Endodermal cell (in vitro differentiated cells): Measurements from ENCODE around the gene TBC1D9B. TPM values are rescaled to one million over a fixed set of nuclear protein-coding genes. Genes with fewer than 3 reads are reported as not detected.

Experiments used
- DNase-seq: peaks from one replicate; pipeline ENCODE4 v3.0.0-alpha.2; 2017
- H3K27ac ChIP-seq: 2 replicates; pipeline ENCODE4 v1.5.1; 2013; ENCODE audit warnings: mild to moderate bottlenecking, low read depth, low read length, moderate library complexity
- H3K27me3 ChIP-seq: 2 replicates; pipeline ENCODE4 v1.6.1; 2013; ENCODE audit warnings: mild to moderate bottlenecking, low read length, moderate library complexity; ENCODE audit not compliant: insufficient read depth, control insufficient read depth, poor library complexity, severe bottlenecking
- H3K36me3 ChIP-seq: 2 replicates; pipeline ENCODE4 v1.7.0; 2013; ENCODE audit warnings: mild to moderate bottlenecking, low read length, moderate library complexity; ENCODE audit not compliant: control insufficient read depth, insufficient read depth
- H3K4me1 ChIP-seq: one replicate; pipeline ENCODE4 v1.7.0; 2013; ENCODE audit warnings: low read length; ENCODE audit not compliant: control insufficient read depth, insufficient read depth
- H3K4me3 ChIP-seq: 2 replicates; pipeline ENCODE4 v1.5.1; 2013; ENCODE audit warnings: mild to moderate bottlenecking, low read length, moderate library complexity
- H3K9ac ChIP-seq: 2 replicates; pipeline ENCODE4 v1.6.1; 2013; ENCODE audit warnings: mild to moderate bottlenecking, low read length, moderate library complexity; ENCODE audit not compliant: poor library complexity, severe bottlenecking; ENCODE audit errors: extremely low read depth
- H3K9me3 ChIP-seq: 2 replicates; pipeline ENCODE4 v1.6.1; 2013; ENCODE audit warnings: mild to moderate bottlenecking, low read length, moderate library complexity; ENCODE audit not compliant: control insufficient read depth
- H3K27ac Mint-ChIP-seq: 2 replicates; pipeline ENCODE4 v1.8.0; 2020; ENCODE audit warnings: mixed read lengths
- H3K27me3 Mint-ChIP-seq: 2 replicates; pipeline ENCODE4 v1.8.0; 2021; ENCODE audit warnings: mild to moderate bottlenecking, mixed read lengths; ENCODE audit not compliant: insufficient read depth
- H3K36me3 Mint-ChIP-seq: 2 replicates; pipeline ENCODE4 v1.8.0; 2020; ENCODE audit warnings: low read depth, mixed read lengths
- H3K4me1 Mint-ChIP-seq: 2 replicates; pipeline ENCODE4 v1.8.0; 2020; ENCODE audit warnings: mixed read lengths
- H3K4me3 Mint-ChIP-seq: 2 replicates; pipeline ENCODE4 v1.8.0; 2020; ENCODE audit warnings: mild to moderate bottlenecking, moderate library complexity, mixed read lengths
- H3K9me3 Mint-ChIP-seq: 2 replicates; pipeline ENCODE4 v1.8.0; 2020; ENCODE audit warnings: mild to moderate bottlenecking, mixed read lengths
- WGBS, 2 experiments: methylation state at CpG; one replicate each; pipeline versions ENCODE4 v1.1.5 to v1.1.7; 2013; ENCODE audit warnings: missing lambda C conversion rate in 2 of 2, mixed read lengths in 1 of 2; ENCODE audit not compliant: insufficient coverage in 1 of 2, insufficient read length in 1 of 2; 5-methylcytosine and 5-hydroxymethylcytosine counted together
- total RNA-seq, 2 donors: library from RNA; stranded (reverse); fragmentation: NEBNext Ultra II Directional in 1 of 2; extraction: Animal tissue kit (Norgen Biotek cat#: 25700) in 1 of 2; gene quantifications; 2 replicates in 1 of 2; 3 replicates in 1 of 2; pipeline ENCODE4 v1.2.1, GENCODE V29; 2021
- TF ChIP-seq, protein P1 (sequence below): fragments of 200-600 bp; sonication (generic); conservative IDR thresholded peaks from 2 replicates; pipeline ENCODE4 v1.5.0; 2021; ENCODE audit warnings: antibody characterized with exemption, mild to moderate bottlenecking

Gene TBC1D9B
- total RNA-seq, 2 donors from 2014 or later = 118 to 127 TPM

DNA sequence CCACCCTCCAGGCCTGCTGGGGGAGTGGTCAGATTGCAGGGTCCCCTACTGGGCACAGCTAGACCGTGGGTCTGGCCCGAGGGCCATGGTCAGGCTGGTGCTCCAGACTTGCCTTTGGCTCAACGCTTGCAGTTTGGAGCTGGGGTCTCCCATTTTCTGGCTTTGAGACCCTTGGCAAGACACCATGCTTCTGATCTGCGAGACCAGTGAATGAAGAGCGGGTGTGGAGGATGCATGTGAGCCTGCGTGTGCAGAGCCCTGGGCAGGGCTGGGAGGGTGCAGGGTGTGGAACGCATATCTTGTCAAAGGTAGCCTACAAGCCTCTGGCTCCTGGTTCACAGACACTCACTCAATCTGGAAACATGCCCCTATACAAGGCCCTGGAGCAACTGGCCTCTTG is 43.0 kb downstream of the TBC1D9B start:
- WGBS, 2 experiments = 94% methylated on average over 7 of the region's 7 CpGs; no CpG with 5 or more reads in 1 of the 2 experiments

DNA sequence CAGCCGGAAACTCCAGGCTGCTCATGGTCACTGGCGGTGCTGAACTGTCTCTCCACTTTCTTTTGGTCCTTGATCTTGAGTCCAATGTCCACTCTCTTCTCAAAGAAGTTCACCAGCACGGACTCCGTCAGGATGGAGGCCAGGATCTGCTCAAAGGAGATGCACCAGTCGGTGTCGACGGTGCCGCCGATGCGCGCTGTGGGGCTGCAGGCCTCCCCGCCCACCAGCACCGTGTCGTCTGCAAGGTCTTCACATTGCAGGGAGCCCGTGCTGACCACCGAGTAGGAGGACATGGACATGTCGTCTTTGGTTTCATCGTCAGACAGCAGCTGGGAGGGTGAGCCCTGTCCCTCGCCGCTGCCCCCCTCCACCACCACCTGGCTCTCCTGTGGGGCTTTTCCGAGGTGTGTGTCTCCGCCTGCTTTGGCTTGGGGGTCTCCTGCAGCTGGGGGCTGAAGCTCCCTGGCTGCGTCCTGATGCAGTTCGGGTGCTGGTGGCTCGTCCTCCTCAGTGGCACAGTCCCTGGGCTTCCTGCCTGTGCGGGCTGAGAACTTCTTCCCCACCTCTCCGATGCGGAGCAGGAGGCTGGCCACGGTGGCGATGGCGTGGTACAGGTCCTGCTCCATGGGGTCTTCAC is 44.1 kb downstream of the TBC1D9B start:
- TF ChIP-seq, protein P1, sequence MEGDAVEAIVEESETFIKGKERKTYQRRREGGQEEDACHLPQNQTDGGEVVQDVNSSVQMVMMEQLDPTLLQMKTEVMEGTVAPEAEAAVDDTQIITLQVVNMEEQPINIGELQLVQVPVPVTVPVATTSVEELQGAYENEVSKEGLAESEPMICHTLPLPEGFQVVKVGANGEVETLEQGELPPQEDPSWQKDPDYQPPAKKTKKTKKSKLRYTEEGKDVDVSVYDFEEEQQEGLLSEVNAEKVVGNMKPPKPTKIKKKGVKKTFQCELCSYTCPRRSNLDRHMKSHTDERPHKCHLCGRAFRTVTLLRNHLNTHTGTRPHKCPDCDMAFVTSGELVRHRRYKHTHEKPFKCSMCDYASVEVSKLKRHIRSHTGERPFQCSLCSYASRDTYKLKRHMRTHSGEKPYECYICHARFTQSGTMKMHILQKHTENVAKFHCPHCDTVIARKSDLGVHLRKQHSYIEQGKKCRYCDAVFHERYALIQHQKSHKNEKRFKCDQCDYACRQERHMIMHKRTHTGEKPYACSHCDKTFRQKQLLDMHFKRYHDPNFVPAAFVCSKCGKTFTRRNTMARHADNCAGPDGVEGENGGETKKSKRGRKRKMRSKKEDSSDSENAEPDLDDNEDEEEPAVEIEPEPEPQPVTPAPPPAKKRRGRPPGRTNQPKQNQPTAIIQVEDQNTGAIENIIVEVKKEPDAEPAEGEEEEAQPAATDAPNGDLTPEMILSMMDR = no peak
- no peaks in the 10 kb centered on the region for H3K4me1 ChIP-seq
- DNase-seq = no peak
- H3K4me3 ChIP-seq = no peak overlapping the region
- H3K4me1 Mint-ChIP-seq = peaks cover 9% of the 10 kb centered on the region
- H3K36me3 ChIP-seq = peaks cover 42% of the 10 kb centered on the region
- no peak overlapping the region for H3K27ac Mint-ChIP-seq
- H3K27me3 Mint-ChIP-seq = no peaks in the 10 kb centered on the region
- H3K9me3 ChIP-seq = peaks cover 9% of the 10 kb centered on the region
- H3K27me3 ChIP-seq = no peaks in the 10 kb centered on the region
- 93 to 98% methylated on average over 23 to 31 of the region's 31 CpGs for WGBS, 2 experiments
- peaks cover 4% of the 10 kb centered on the region for H3K9me3 Mint-ChIP-seq
- H3K27ac ChIP-seq = no peak overlapping the region
- H3K9ac ChIP-seq = no peak overlapping the region
- H3K36me3 Mint-ChIP-seq = peaks cover 51% of the 10 kb centered on the region
- H3K4me3 Mint-ChIP-seq = no peak overlapping the region

More for the DNA sequence above, 43.0 kb downstream of the TBC1D9B start:
- no peaks in the 10 kb centered on the region for H3K27me3 ChIP-seq
- H3K9ac ChIP-seq = no peak overlapping the region
- TF ChIP-seq, protein P1 = no peak
- Mint-ChIP-seq H3K36me3 (peaks cover 57% of the 10 kb centered on the region), H3K27ac (no peak overlapping the region), H3K4me3 (no peak overlapping the region), H3K4me1 (peaks cover 9% of the 10 kb centered on the region), H3K27me3 (no peaks in the 10 kb centered on the region), H3K9me3 (peaks cover 4% of the 10 kb centered on the region)
- H3K9me3 ChIP-seq = peaks cover 9% of the 10 kb centered on the region
- H3K27ac ChIP-seq = no peak overlapping the region
- no peak for DNase-seq
- peaks cover 48% of the 10 kb centered on the region for H3K36me3 ChIP-seq
- no peak overlapping the region for H3K4me3 ChIP-seq
- no peaks in the 10 kb centered on the region for H3K4me1 ChIP-seq

DNA sequence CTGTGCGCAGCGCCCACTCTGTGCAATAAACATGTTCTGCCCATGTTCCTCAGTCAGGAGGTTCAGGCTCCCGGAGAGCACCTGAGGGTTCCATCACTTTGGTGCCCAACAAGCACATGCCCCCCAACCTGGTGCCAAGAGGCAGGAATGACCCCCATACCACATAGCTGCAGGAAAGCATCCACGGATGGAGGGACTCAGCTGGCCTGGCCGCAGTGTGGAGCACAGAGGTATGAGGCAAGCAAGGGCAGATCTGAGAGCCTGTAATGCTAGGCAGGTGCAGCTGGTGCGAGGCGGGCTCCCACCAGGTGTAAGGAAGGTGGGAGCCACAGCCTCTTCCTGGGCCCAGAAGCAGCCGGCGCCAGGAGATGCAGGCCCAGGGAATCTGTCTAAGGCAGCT is 44.8 kb downstream of the TBC1D9B start:
- peaks cover 44% of the 10 kb centered on the region for H3K36me3 Mint-ChIP-seq
- peaks cover 4% of the 10 kb centered on the region for H3K9me3 Mint-ChIP-seq
- Histone ChIP-seq H3K4me3 (no peak overlapping the region), H3K9ac (no peak overlapping the region), H3K4me1 (no peaks in the 10 kb centered on the region), H3K27ac (no peak overlapping the region), H3K36me3 (peaks cover 42% of the 10 kb centered on the region), H3K27me3 (no peaks in the 10 kb centered on the region), H3K9me3 (peaks cover 9% of the 10 kb centered on the region)
- no peaks in the 10 kb centered on the region for H3K27me3 Mint-ChIP-seq
- H3K27ac Mint-ChIP-seq = no peak overlapping the region
- no peak overlapping the region for H3K4me3 Mint-ChIP-seq
- DNase-seq = no peak
- TF ChIP-seq, protein P1 = no peak
- peaks cover 9% of the 10 kb centered on the region for H3K4me1 Mint-ChIP-seq
- WGBS, 2 experiments = 95 to 98% methylated on average over 8 to 9 of the region's 9 CpGs
